SK-N-DZ (cell line): ENCODE results near the gene IP6K3.

Experiments
- DNase-seq: peaks from one replicate; pipeline ENCODE4 v3.0.0-alpha.2; 2015; ENCODE audit warnings: low spot score

The IP6K3 gene

GRCh38 chr6:33742092-33742491, 4.6 kb downstream of the IP6K3 start:
- DNase-seq = no peak

DNA sequence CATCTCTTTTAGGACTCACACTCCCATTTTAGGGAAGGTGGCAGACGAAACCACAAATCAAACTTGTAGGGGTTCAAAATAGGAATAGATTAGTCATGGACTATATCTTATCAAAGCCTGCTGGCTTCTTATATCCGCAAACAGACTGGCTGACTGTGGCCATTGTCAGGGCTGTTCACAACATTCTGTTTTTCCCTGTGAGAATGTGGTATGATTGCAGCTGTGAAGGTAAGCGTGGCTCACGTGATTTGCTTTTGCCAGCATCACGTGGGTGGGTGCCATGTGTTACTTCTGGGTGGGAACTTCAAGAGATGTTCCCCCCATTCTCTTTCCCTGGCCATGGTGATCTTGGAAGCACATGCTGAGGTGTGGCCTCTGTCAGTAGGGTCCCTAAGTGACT, 5.9 kb downstream of the IP6K3 start:
- no peak for DNase-seq

GRCh38 chr6:33740204-33740608, 6.5 kb downstream of the IP6K3 start:
- no peak for DNase-seq

DNA sequence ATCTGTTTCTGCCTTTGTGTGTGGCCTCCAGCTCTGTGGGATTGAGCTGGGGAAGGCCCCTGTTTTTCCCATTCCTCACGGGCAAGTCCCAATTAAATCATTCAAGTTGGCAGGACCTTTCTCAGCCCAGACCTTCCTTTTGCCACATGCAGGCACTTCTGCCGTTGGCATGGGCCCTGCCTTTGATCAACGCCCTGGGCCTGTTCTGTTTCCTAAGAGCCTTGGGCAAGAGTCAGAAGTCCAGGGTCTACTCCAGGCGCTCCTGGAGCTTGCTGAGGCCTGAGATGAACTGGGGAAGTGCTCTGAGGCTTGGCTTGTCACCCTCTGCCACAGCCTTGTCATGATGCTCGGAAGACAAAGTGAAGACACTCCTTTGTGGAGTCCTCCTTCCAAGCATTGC, 7.1 kb downstream of the IP6K3 start:
- DNase-seq = no peak

DNA sequence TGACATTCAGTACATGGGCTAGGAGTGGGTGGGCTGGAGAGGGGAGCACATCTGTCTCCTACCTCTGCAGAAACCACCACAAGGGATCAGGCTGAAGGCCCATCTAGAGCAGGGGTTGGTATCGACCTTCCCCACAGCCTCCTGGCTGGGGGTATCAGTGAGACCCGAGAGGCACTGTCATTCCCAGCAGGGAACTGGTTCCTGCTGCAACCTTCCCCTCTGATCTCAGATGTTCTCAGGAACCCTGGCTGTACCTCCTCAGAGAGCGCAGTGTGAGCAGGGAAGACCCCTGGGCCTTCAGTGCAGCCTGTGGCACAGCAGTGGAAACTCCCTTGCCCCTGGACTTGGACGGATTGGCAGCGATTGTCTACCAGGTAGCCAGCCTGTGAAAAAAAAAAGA, 7.8 kb downstream of the IP6K3 start:
- no peak for DNase-seq

DNA sequence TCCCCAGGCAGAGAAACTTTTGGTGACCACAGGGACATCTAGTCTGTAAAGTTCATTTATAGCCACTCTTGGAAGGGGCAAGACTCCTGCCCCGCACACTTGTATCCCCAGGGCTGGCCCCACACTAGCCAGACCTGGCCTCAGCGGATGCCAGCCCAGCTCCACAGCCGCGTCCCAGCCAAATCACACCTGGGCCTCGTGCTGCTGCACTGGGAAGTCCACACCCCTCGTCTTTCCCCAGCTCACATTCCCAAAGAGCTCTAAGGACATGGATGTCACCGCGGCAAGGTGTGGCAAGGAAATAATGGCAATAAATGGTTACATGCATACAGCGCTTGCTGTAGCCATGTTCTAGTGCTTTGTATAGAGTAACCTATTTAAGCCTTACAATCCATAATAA, 8.6 kb downstream of the IP6K3 start:
- no peak for DNase-seq

- no peak for DNase-seq
These were observed 9.3 kb downstream of the IP6K3 start for GRCh38 chr6:33737267-33738026.

DNA sequence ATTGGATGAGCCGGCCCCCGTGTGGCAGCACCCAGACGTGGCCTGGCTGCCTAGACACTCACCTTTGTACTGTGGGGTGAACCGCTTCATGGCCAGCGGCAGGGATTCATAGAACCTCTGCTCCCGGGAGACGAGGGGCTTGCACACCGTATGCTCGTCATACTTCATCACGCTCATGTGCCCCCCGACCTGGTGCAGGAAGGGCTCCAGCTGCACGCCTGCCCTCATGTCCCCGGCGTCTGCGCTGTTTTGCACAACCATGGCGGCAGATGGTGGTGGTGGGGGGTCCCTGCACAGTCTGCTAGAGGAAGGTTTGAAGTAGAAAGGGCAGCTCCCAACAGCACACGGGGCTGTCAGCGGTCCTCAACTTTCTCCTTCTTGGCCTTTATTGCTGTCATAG, 11.5 kb downstream of the IP6K3 start:
- DNase-seq = no peak

GRCh38 chr6:33733709-33734007, 13.0 kb downstream of the IP6K3 start:
- no peak for DNase-seq

GRCh38 chr6:33732817-33733708, 13.6 kb downstream of the IP6K3 start:
- DNase-seq = no peak

- DNase-seq = no peak
These were observed 14.3 kb downstream of the IP6K3 start for GRCh38 chr6:33732385-33732784.

- DNase-seq = no peak
These were observed 14.9 kb downstream of the IP6K3 start for GRCh38 chr6:33731751-33732282.

DNA sequence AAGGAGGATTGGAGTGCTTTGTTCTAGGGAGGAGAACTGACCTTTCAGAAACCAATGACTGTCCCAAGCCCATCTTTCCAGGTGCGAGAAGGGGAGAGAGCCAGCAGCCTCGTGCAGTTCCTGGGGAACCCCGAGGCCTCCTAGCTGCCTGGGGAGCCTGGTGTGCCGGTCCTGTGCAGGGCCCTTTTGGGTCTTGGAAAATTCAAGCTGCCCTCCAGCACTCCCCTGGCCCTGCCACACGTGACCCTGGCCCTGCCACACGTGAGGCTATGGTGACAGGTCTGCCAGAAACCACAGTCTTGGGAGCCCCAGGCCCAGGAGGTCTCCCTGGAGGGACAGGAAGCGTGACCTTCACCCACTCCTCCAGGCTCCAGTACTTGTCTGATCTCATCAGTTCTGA, 15.7 kb downstream of the IP6K3 start:
- DNase-seq = no peak

GRCh38 chr6:33730611-33731010, 16.1 kb downstream of the IP6K3 start:
- DNase-seq = no peak

DNA sequence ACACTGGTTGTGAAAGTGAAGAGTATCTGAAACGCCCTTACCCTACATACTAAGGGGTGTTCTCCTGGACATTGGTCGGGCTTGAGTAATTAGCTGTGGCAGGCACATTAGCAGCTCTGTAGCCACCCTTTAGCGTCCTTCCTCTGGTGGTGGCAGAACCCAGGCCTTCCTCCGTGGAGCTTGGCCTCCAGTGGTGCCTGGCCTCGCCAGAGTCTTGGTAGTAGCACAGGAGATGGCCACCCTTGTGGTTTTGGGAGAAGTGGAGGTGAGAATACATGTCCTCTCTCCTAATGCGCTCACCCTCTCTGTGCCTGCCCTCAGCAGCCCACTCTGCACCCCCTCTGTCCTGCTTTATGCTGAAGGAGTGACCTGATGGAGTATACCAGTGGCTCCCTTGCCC, 17.6 kb downstream of the IP6K3 start:
- no peak for DNase-seq

DNA sequence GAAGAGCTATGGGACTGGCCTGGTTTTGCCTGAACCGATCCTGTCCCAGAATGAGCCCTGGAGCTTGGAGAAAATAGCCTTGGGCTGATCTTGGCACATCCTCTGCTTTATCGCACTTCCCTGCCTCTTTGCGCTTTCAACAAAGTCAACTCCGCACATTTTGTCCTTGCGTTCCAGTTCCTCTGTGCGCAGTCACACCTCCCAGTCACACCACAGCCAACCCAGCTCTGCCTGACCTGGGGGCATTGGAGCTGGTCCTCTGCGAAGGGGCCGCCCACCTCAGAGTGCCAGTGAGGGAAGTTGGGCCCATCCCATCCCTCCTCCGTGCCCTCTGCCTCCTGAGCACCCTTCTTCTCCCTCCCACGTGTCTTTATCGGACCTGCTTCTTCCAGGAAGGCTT, 18.3 kb downstream of the IP6K3 start:
- DNase-seq = no peak

GRCh38 chr6:33727932-33728331, 18.8 kb downstream of the IP6K3 start:
- no peak for DNase-seq

- DNase-seq = no peak
These were observed 19.6 kb downstream of the IP6K3 start for GRCh38 chr6:33727126-33727525.

GRCh38 chr6:33726696-33727095, 20.0 kb downstream of the IP6K3 start:
- DNase-seq = no peak

- no peak for DNase-seq
These were observed 20.6 kb downstream of the IP6K3 start for GRCh38 chr6:33725891-33726673.

GRCh38 chr6:33725222-33725621, 21.5 kb downstream of the IP6K3 start:
- DNase-seq = no peak
